Smooth muscle cell (in vitro differentiated cells): Measurements from ENCODE around the gene PRICKLE2. TPM values are rescaled to one million over a fixed set of nuclear protein-coding genes. Genes with fewer than 3 reads are reported as not detected.

ENCODE experiments used
- DNase-seq: peaks from one replicate; lab custom pipeline; 2025; ENCODE audit not compliant: unreplicated experiment; lab: John Stamatoyannopoulos, UW
- H2AFZ ChIP-seq: fragments of 200-600 bp; sonication (generic); 2 replicates; pipeline ENCODE4 v1.6.0; 2016; ENCODE audit warnings: antibody characterized with exemption, low read depth, mild to moderate bottlenecking
- H3F3A ChIP-seq: fragments of 200-600 bp; sonication (generic); 2 replicates; pipeline ENCODE4 v1.6.0; 2017; ENCODE audit warnings: antibody characterized with exemption, low read depth
- H3K27ac ChIP-seq: fragments of 200-600 bp; sonication (generic); 2 replicates; pipeline ENCODE4 v1.5.1; 2016; ENCODE audit warnings: low read depth, mild to moderate bottlenecking
- H3K27me3 ChIP-seq: fragments of 200-600 bp; sonication (generic); 2 replicates; pipeline ENCODE4 v1.6.1; 2016; ENCODE audit warnings: low read depth, mild to moderate bottlenecking
- H3K36me3 ChIP-seq: fragments of 200-600 bp; sonication (generic); 2 replicates; pipeline ENCODE4 v1.5.1; 2016; ENCODE audit warnings: low read depth
- H3K4me1 ChIP-seq: fragments of 200-600 bp; sonication (generic); 2 replicates; pipeline ENCODE4 v1.5.1; 2016; ENCODE audit warnings: low read depth
- H3K4me2 ChIP-seq: fragments of 200-600 bp; sonication (generic); 2 replicates; pipeline ENCODE4 v1.6.0; 2016; ENCODE audit warnings: mild to moderate bottlenecking
- H3K4me3 ChIP-seq: fragments of 200-600 bp; sonication (generic); 2 replicates; pipeline ENCODE4 v1.5.1; 2016; ENCODE audit warnings: mild to moderate bottlenecking
- H3K79me2 ChIP-seq: fragments of 200-600 bp; sonication (generic); 2 replicates; pipeline ENCODE4 v1.6.0; 2016; ENCODE audit warnings: low read depth, mild to moderate bottlenecking
- H3K9ac ChIP-seq: fragments of 200-600 bp; sonication (generic); 2 replicates; pipeline ENCODE4 v1.6.0; 2016; ENCODE audit warnings: low read depth
- H3K9me3 ChIP-seq: fragments of 200-600 bp; sonication (generic); replicated peaks from 2 replicates; pipeline ENCODE4 v1.5.1; 2016; ENCODE audit warnings: low read depth
- H4K20me1 ChIP-seq: fragments of 200-600 bp; sonication (generic); 2 replicates; pipeline ENCODE4 v1.6.0; 2016; ENCODE audit warnings: low read depth
- CTCF ChIP-seq: fragments of 200-600 bp; sonication (generic); IDR thresholded peaks from 2 replicates; pipeline ENCODE4 v1.5.1; 2017; ENCODE audit warnings: borderline replicate concordance, mild to moderate bottlenecking, antibody characterized with exemption; ENCODE audit not compliant: insufficient read depth, poor library complexity, severe bottlenecking
- WGBS: methylation state at CpG from one replicate; pipeline ENCODE4 v1.1.7; 2016; ENCODE audit warnings: low lambda C conversion rate; 5-methylcytosine and 5-hydroxymethylcytosine counted together
- polyA plus RNA-seq: library from polyadenylated mRNA; unstranded; fragments of >200 nt; fragmentation: Nextera tagmentation; extraction: Ambion mirVana; gene quantifications from 2 replicates; pipeline ENCODE4 v1.2.1, GENCODE V29; 2016
- total RNA-seq: library from RNA; depleted of rRNA; stranded (reverse); fragments of >200 nt; gene quantifications from 2 replicates; pipeline ENCODE4 v1.2.3, GENCODE V29; 2014

The PRICKLE2 gene
- total and polyA plus RNA-seq, 2 experiments from 2014 or later, result 7.8 to 49.9 TPM

GRCh38 chr3:64081235-64081630, 144.0 kb downstream of the PRICKLE2 start:
- no peaks in the 10 kb centered on the region for H3F3A ChIP-seq
- peaks cover 6% of the 10 kb centered on the region for H3K4me1 ChIP-seq
- no peak overlapping the region for H3K4me3 ChIP-seq
- no peak overlapping the region for H3K27ac ChIP-seq
- H3K9me3 ChIP-seq, result no peaks in the 10 kb centered on the region
- no peak for DNase-seq
- no peaks in the 10 kb centered on the region for H3K27me3 ChIP-seq
- WGBS, result 100% methylated on average over 1 of the region's 1 CpG
- no peak overlapping the region for H3K4me2 ChIP-seq
- H3K9ac ChIP-seq, result no peak overlapping the region
- TF ChIP-seq CTCF, result no peak
- no peaks in the 10 kb centered on the region for H4K20me1 ChIP-seq
- H3K79me2 ChIP-seq, result no peaks in the 10 kb centered on the region
- no peaks in the 10 kb centered on the region for H3K36me3 ChIP-seq
- no peak overlapping the region for H2AFZ ChIP-seq

GRCh38 chr3:64080616-64081234, 144.5 kb downstream of the PRICKLE2 start:
- no peak overlapping the region for H2AFZ ChIP-seq
- no peaks in the 10 kb centered on the region for H3K27me3 ChIP-seq
- no peak overlapping the region for H3K4me3 ChIP-seq
- no peak for TF ChIP-seq CTCF
- no peaks in the 10 kb centered on the region for H3F3A ChIP-seq
- no peak overlapping the region for H3K27ac ChIP-seq
- H3K9me3 ChIP-seq, result no peaks in the 10 kb centered on the region
- WGBS, result 100% methylated on average over 1 of the region's 1 CpG
- no peaks in the 10 kb centered on the region for H3K79me2 ChIP-seq
- no peak overlapping the region for H3K4me2 ChIP-seq
- peaks cover 6% of the 10 kb centered on the region for H3K4me1 ChIP-seq
- DNase-seq, result no peak
- H3K36me3 ChIP-seq, result no peaks in the 10 kb centered on the region
- no peaks in the 10 kb centered on the region for H4K20me1 ChIP-seq
- H3K9ac ChIP-seq, result no peak overlapping the region

GRCh38 chr3:64079369-64080150, 145.7 kb downstream of the PRICKLE2 start:
- H2AFZ ChIP-seq, result no peak overlapping the region
- no peak for DNase-seq
- 87% methylated on average over 5 of the region's 5 CpGs for WGBS
- no peak overlapping the region for H3K27ac ChIP-seq
- no peaks in the 10 kb centered on the region for H3F3A ChIP-seq
- no peaks in the 10 kb centered on the region for H3K9me3 ChIP-seq
- no peaks in the 10 kb centered on the region for H3K79me2 ChIP-seq
- peaks cover 6% of the 10 kb centered on the region for H3K4me1 ChIP-seq
- no peaks in the 10 kb centered on the region for H3K36me3 ChIP-seq
- H3K9ac ChIP-seq, result no peak overlapping the region
- H4K20me1 ChIP-seq, result no peaks in the 10 kb centered on the region
- no peak for TF ChIP-seq CTCF
- no peak overlapping the region for H3K4me3 ChIP-seq
- H3K27me3 ChIP-seq, result no peaks in the 10 kb centered on the region
- no peak overlapping the region for H3K4me2 ChIP-seq

DNA sequence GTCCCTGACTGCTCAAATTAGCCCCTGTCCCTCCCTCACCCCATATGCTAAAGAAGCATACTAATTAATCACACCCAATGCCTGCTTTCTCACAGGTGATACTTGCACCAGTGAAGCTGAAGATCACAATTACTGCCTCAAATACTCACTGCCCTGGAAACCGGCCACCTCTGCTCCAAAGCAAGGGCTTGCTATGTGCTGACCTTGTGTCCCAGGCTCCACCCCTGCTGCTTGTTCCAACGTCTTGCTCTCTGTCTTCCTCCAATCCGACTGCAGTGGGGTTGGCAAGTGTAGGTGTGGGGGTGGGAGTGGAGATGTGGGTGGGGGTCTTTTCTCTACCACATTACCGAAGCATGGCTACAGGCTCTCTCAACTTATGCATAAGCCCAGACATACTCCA, 146.3 kb downstream of the PRICKLE2 start:
- Histone ChIP-seq H3K9me3 (no peaks in the 10 kb centered on the region), H4K20me1 (no peaks in the 10 kb centered on the region), H3K36me3 (no peaks in the 10 kb centered on the region), H3K79me2 (no peaks in the 10 kb centered on the region), H3K4me1 (peaks cover under 1% of the 10 kb centered on the region), H3K27ac (no peak overlapping the region), H3K9ac (no peak overlapping the region), H3K4me2 (no peak overlapping the region), H2AFZ (no peak overlapping the region), H3F3A (no peaks in the 10 kb centered on the region), H3K27me3 (no peaks in the 10 kb centered on the region), H3K4me3 (no peak overlapping the region)
- no peak for DNase-seq
- TF ChIP-seq CTCF, result no peak
- WGBS, result 84% methylated on average over 4 of the region's 4 CpGs
